ENCODE results near the gene HS3ST1.
"Not testable (repeated sequence)": the region's sequence is repeated elsewhere in the genome, so short reads cannot be mapped to it uniquely, and the experiment has no call there.

HS3ST1 gene

DNA sequence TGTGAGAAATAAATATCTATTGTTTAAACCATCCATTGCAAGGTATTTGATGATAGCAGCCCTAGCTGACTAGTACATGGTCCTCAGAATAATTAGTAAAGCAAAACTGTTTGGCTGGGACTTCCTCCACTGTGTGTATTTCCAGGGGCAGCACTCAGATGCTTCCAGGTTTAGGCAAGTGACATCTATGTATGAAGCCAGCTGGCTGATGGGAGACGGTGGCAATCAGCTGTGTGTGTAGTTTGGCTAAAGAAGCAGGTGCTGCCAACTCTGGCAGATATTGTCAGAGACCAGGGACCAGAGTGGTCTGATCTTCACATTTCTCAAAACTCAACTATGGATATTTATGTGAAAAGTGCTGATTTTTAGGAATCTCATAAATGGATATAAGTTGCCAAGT lies 19.1 kb downstream of the HS3ST1 start:
- no peak for DNase-seq
- intact Hi-C loops (cut with DNase I): no loop called here

GRCh38 chr4:11408233-11408967 lies 20.3 kb downstream of the HS3ST1 start:
- intact Hi-C loops (cut with DNase I): no loop called here
- no peak for DNase-seq

DNA sequence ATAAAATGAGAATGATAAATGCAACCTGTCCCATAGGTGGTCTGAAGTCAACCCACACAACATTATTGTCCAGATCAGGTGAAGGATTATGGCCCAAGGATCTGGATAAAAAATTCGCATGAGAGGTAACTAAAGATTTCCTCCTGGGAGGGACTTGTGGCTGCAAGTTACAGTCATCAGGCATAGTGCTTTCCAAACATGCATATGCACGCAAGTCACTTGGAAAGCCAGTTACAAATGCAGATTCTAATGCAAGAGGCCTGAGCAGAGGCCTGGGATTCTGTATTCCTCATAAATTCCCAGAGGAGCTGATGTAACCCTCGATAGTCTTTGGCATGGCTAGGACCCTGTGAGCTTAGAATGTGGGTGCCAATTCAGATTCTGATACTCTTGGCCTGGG lies 21.1 kb downstream of the HS3ST1 start:
- DNase-seq: no peak
- intact Hi-C loops (cut with DNase I): no loop called here

- no peak for DNase-seq
- intact Hi-C loops (cut with DNase I): no loop called here
Measured at GRCh38 chr4:11404431-11404830, 24.3 kb downstream of the HS3ST1 start.

DNA sequence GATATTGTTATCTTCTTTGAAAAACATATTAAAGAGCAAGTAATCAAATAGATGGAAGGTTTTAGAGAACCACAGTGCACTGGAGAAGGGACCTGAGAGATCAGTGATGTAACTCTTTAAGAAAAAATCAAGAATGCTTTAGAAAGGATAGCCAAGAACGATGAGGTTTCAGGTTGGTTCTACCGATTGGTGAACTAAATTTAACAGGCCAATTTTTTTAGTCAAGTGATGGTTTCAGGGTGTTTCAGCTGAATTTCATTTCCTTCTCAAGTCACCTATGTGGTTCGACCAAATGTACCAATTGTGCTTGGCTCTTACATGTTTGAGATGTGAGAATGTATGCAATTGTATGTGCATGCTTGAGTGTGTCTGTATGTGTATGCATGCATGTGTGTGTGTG lies 26.5 kb downstream of the HS3ST1 start:
- intact Hi-C loops (cut with DNase I): no loop called here
- DNase-seq: no peak

DNA sequence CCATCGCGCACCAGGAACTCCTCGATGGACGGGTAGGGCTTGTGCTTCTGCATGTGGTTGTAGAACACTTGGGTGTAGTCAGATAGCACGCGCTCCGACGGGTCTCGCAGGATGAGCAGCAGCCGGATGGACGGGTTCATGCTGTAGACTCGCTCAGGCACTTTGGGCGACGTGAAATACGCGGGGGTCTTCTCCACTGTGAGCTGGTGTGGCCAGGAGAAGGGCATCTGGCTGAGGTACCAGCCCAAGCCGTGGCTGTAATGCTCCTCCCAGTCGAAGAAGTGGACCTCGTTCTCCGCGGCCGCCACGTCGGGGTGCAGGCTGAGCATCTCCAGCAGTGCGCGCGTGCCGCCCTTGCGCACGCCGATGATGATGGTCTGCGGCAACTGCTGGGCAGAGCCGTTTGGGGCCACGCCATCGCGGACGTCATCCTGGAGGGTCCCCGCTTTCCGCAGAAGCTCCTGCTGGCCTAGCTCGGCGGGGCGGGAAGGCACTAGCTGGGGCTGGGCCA lies 29.2 kb downstream of the HS3ST1 start:
- peak in 1 of 42 donors; percentile 36 for DNase-seq
- intact Hi-C loops (cut with DNase I): no loop called here

DNA sequence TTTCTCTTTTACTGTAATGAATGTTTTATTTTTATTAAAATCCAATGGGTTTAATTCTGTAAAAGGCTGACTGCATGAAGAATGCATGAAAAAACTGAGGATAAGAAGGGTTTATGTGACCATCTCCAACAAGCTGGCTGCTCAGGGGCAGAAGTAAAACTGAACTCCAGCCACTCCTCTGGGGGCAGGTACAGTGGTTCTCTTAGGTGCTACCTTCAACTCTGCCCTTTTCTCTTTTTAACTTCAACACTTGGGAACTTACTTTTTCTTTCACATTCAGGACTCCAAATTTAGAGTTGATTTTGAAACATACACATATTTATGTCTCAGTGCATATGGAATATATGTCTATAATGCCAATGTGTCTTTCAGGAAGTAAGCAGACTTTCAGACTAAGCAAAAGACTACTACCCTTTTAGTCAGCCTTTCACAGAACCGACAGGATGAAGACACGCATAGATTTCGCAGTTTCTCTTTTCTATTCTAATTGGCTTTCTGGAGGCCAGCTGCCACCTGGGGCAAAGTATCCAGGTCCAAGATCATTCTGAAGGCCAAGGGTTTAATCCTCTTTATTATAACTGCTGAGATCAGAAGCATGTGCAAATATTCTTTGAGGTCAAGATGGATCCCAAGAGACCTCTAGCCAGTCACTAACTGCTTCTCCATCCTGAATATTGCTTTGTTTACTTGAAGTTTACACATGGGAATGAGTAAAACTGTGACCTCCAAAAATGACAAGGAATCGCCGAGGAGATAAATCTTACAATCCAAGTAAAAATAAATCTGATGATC lies 30.7 kb downstream of the HS3ST1 start:
- peak in 1 of 42 donors; percentile 20 for DNase-seq
- intact Hi-C loops (cut with DNase I): no loop called here

DNA sequence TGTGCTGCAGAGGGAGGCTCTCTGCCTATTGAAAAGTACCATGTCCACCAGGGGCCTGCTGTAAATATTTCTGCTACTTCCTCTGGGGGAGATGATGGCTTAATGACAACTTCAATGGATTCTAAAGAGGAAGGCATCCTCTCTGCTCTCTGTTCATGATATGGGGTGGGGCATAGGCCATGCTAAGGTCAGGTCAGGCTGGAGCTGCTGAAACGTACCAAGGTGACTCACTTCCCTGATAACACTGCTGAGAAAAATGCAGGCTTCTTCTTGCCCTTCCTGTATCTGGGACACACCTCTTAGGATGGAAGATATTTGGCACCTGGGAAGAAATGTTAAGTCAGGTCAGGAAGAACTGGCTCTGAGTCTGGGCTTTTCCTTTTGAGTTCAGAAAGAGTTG lies 31.5 kb downstream of the HS3ST1 start:
- DNase-seq: peak in 1 of 42 donors; percentile 12
- intact Hi-C loops (cut with DNase I): no loop called here

DNA sequence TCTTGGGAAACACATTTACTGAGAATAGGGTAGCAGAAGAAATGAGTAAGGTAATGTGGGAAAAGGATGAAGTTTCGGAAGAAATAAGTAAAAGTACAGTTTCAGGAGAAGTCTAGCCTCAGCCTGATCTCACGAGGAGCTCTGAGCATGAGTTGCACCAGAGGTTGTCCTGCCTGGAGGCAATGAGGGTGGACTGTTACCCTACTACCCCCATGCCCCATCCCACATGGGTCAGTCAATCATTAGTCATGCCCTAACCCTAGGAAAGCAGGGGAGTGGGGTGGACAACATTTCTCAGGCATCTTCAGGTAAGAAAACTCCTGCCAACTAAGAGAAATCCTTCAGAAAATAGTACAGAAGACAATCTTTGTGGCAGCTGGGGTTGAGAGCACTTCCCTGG lies 35.1 kb downstream of the HS3ST1 start:
- DNase-seq: no peak

GRCh38 chr4:11384072-11384471 lies 44.6 kb downstream of the HS3ST1 start:
- intact Hi-C loops (cut with DNase I); DNase-seq: not testable (repeated sequence)

More for the DNA sequence above, 35.1 kb downstream of the HS3ST1 start:
- intact Hi-C loops (cut with DNase I): no loop called here

DNA sequence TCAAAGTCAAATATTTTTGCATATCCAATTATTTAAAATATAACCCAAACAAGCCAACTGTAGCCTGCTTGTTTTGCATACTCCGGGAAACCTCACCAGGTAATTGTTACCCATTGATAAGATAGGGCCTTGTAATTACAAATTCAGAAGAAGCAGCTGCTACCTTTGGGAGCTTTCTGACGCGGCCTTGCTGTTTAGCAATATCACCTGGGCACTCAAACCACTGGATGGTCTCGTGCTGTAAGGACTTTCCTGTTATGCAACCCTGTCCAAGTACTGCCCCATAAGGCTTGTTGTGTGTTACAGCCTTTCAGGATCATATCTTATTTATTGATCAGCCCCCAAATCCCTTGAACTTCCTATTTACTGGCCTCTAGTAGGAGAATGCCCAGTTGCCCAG lies 52.1 kb downstream of the HS3ST1 start:
- no peak for DNase-seq
- intact Hi-C loops (cut with DNase I): no loop called here

GRCh38 chr4:11376146-11376545 lies 52.5 kb downstream of the HS3ST1 start:
- intact Hi-C loops (cut with DNase I): no loop called here
- no peak for DNase-seq

DNA sequence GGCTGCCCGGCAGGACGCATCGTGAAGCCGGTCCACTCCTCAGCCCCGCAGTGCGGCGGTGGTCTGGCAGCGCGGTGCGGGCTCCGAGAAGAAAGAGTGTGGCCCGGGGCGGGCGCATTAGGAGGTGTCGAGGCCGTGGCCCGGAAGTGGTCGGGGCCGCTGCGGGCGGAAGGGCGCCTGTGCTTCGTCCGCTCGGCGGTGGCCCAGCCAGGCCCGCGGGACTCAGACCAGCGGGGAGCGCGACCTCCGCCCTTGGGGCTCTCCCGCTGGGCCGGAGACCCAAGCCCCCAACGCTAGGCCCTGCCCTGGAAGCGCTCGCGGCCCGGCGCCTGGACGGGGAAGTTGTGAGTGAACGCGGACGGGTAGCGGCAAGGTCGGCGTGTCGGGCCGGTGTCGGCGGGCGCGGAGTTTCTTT lies 60.0 kb downstream of the HS3ST1 start:
- peak in 1 of 42 donors; percentile 5 for DNase-seq
- intact Hi-C loops (cut with DNase I): no loop called here

GRCh38 chr4:11367371-11367770 lies 61.3 kb downstream of the HS3ST1 start:
- peak; percentile 21 to 84 (median 67) for DNase-seq
- intact Hi-C loops (cut with DNase I): no loop called here

- intact Hi-C loops (cut with DNase I): no loop called here
- no peak for DNase-seq
Measured at GRCh38 chr4:11366859-11367258, 61.8 kb downstream of the HS3ST1 start.

DNA sequence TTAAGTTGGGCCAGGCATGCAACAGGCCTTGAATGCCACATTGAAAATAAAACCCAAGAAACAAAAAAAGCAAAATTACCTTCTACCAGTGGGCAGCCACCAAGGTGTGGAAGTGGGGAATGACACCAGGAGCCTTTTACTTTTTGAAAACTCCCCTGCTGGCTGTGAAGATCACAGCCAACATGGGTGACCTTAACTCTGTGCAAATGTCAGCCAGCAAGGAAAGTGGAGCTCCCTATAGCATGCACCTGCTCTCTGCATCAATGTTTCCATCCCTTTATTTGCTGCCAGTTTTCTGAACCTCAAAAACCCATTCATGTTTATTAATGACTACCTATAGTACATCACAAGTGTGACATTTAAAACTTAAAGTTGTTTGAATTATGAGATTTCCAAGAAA lies 63.7 kb downstream of the HS3ST1 start:
- intact Hi-C loops (cut with DNase I): no loop called here
- DNase-seq: no peak

GRCh38 chr4:11359591-11359990 lies 69.1 kb downstream of the HS3ST1 start:
- intact Hi-C loops (cut with DNase I): no loop called here
- no peak for DNase-seq

- DNase-seq: no peak
- intact Hi-C loops (cut with DNase I): no loop called here
Measured at GRCh38 chr4:11355226-11355625, 73.5 kb downstream of the HS3ST1 start.

GRCh38 chr4:11354531-11354930 lies 74.2 kb downstream of the HS3ST1 start:
- intact Hi-C loops (cut with DNase I): no loop called here
- no peak for DNase-seq

DNA sequence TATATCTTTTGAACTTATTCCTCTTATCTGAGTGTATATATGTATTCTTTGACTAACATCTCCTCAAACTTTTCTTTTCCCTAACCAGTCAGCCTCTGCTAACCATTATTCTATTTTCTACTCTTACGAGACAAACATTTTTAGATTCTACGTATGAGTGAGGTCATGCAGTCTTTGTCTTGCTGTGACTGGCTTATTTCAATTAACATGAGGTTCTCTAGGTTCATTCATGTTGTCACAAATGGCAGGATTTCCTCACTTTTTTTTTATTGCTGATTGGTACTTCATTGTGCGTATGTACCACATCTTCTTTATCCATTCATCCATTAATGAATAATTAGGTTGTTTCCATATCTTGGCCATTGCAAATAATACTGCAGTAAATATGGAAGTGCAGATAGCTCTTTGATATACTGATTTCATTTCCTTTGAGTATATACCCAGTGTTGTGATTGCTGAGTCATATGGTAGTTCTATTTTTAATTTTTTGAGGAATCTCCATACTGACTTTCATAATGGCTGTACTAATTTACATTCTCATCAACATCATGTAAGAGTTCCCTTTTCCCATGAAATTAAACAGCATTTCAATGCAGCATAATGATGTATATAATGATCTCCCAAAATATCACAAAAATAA lies 80.1 kb downstream of the HS3ST1 start:
- no peak for DNase-seq
- intact Hi-C loops (cut with DNase I): no loop called here
